T follicular helper cell (primary cell): ENCODE measurements around the gene CUX1.

Experiments used
- DNase-seq: peaks from one replicate; pipeline ENCODE4 v3.0.0-alpha.2; 2020; ENCODE audit warnings: low read depth

The CUX1 gene

DNA sequence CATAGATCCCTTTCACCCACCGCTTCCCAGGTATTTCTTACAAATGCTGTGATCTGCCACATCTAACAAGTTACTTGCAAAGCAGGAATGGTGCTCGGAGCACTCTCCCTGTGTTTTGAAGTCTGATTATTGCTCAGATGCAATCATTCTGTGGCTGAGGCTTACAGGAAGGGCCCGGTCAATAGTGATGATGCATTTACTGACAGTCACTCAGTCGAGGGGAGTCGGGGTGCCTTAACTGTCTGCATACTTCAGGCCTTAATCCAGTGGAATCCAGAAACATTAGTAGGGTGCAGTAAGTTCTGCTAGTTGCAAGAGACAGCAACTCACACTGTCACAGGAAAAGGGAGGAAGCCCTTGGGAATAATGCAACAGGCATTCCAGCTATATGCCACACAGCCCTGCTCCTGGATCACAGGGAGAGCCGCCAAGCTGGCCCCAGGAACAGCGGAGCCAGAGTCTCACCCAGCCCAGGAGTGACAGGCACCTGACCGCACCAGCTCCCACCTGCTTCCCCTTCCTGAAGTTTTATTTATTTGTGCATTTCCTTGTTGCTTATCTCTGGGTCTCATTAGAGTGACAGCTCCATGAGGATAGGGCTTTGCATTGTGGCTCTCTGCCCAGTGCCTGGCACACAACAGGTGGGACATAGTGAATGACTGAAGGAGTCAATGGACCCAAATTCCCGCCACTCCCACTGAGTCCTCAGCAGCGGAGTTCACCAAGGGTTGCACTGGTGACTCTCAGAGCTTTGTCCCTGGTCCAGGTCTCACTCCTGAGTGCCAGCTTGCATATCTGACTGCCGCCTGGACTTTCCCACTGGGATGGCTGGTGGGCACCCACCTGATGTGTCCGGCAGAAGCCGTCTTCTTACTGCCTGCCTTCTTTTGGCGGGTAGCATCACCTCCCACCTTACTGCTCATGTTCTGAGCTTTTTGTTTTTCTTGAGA lies 256.8 kb downstream of the CUX1 start:
- DNase-seq: no peak

DNA sequence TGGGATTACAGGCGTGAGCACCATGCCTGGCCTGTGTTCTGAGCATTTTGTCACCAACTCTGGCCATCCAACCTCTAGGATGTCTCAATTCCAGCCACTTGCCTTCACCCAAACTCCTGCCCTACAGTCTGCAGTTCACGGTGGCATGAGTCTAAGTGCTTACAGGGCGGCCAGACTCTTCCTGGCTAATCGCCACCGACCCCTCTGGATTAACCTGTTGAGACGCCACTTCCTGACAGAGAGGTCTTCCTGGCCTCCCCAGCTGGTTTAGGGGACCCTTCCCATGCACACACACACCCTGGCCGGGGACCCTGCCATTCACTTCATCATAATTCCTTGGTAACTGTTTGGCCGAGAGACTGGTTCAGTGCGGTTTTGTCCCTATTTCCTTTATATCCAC lies 257.7 kb downstream of the CUX1 start:
- DNase-seq: no peak

DNA sequence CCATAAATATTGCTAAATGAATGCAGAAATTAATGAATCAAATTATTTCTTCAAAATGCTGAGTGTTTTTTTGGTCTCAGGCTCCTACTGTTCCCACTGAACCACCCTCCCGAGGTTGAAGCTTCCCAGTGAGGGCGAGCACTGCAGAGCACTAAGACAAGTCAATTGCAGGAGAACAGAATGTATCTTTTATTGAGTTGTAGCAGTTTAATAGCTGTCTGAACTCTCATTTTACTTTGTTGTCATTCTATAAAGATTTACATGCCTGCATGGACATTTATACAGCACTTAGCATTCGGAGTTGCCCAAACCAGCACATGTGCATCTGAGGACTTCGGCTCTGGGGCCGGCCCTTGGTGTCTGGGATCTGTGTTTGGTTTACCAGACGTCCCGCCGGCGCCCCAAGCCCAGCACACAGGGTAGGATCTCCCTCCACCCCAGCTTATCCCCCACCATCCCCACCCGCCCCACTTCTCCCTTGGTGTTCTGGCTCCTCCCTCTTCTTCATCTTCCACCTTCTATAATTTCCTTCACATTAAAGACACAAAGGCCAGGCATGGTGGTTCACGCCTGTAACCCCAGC lies 258.2 kb downstream of the CUX1 start:
- DNase-seq: no peak

DNA sequence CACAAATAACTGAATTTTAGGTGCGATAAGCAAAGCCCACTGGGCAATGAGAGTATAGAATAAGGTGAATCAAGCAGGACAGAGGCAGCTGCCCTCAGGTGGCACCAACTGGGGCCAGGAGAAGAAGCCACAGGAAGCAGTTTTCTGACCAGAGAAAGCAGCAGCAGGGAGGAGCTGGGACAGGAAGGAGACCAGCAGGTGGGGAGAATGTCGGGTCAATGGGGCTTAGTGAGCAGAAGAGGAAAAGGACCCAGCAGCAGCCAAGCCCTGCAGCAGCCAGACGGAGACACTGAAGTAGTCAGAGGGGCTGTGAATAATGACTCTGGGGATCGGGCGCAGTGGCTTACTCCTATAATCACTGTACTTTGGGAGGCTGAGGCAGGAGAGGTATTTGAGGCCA lies 259.7 kb downstream of the CUX1 start:
- DNase-seq: no peak

DNA sequence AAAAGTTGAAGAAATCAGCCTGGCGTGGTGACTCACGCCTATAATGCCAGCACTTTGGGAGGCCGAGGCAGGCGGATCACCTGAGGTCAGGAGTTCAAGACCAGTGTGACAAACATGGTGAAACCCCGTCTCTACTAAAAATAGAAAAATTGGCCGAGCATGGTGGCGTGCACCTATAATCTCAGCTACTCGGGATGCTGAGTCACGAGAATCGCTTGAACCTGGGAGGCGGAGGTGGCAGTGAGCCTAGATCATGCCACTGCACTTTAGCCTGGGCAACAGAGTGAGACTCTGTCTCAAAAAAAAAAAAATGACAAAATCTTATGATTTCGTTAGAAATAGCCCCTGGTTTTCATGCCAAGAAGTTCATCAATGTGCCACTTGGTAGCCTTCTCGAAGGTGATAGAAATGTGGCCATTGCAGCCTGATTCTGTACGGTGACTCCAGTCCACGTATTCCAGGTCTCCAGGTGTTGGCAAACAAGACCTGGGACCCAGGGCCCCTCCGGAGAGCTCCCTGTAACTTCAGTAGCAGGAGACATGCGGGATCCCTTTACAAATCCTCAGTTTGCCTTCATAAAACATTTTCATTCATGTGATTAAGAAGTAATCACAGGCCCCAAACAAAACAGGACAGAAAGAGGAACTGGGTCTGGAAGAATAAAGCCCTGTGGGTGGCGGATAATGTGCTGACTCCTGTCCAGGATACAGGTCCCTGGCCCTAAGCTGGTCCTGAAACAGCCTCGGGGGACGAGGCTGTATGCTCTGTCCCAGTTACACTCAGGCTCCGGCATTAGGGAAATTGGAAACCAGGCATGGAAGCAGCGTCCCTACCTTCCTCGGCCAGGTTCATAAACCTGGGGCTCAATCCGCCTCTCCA lies 262.0 kb downstream of the CUX1 start:
- no peak for DNase-seq

DNA sequence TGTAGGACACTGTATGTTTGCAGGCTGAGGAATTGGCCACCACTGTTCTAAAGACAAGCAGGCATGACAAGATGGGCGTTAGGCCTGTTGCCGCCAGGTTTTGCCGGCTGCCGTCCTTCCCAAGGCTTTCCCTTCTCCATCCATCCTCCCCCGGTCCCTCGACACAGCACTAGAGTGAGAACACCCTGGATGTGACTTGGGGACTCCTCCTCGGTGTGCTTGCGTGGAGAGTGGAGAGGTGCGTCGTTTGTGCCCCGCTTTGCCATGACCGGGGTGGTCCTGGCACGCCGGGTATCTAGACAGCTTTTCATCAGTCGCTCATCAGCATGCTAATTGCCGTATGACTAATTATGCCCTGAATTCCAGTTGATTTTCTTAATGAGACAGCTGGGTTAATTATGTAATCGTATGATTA lies 262.6 kb downstream of the CUX1 start:
- no peak for DNase-seq

DNA sequence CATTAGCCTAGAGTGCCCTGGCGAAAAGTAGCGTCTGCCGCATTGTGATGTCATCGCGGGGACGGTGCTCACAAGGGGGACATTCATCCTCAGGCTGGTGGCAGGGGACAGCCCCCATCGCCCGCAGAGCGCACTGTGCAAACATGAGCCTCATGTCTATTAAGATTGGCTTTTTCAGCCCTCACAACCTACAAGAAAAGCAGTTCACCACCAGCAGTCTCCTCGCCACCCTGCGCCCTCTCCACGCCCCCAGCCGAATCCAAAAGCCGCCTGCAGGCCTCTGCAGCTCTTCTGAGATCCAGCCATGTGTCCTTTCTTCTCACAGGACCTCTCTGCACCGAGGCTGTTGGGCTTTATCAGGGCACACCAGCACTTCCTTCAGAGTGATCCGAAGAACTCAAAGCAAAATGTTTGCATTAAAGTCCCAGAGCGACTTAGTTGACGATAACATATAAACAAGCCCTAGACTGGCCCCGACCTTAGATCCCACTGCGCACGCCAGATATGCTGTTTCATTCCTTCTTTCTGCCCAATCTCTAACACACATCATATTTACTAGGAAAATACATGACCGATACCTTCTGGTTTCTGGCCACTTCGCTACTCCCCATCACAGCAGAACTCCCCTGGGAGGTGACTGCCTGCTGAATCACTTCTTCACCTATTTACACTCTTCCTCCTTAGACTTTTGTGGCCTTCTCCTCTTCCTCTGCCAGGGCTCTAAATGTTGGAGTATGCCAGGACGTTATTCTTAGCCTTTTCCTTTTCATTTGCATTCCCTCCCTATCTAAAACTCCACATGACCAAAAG lies 263.2 kb downstream of the CUX1 start:
- no peak for DNase-seq

DNA sequence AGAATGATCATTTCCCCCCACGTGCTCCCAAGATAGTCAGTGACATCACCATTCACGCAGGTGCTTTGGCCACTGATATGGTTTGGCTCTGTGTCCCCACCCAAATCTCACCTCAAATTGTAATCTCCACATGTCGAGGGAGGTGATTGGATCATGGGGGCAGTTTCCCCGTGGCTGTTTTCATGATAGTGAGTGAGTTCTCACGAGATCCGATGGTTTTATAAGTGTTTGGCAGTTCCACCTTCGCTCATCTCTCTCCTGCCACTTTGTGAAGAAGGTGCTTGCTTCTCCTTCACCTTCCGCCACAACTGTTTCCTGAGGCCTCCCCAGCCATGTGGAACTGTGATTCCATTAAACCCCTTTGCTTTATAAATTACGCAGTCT lies 263.8 kb downstream of the CUX1 start:
- DNase-seq: no peak

DNA sequence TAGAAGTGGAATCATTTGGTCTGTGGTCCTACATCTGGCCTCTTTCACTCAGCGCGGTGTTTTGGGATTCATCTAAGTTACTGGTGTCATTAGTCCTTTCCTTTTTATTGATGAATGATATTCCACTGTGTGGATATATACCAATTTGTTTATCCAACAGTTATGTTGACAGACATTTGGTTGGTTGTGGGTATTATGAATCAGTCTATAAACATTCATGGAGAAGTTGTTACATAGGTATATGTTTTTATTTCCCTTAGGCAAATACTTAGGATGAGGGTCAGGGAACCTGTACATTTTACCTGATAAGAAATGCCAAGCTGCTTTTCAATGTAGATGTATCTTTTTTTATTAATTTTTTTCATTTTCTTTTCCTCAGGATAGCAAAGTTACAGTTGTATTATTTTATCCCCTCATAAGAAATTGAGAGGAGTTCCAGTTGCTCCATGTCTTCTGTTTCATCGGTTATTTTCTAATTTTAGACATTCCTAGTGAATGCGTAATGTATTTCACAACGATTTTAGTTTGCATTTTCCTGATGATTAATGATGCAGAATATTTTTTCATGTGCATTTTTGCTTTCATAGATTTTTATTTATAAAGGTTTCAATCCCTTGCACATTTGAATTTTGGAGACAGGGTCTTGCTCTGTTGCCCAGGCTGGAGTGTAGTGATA lies 265.4 kb downstream of the CUX1 start:
- DNase-seq: no peak

DNA sequence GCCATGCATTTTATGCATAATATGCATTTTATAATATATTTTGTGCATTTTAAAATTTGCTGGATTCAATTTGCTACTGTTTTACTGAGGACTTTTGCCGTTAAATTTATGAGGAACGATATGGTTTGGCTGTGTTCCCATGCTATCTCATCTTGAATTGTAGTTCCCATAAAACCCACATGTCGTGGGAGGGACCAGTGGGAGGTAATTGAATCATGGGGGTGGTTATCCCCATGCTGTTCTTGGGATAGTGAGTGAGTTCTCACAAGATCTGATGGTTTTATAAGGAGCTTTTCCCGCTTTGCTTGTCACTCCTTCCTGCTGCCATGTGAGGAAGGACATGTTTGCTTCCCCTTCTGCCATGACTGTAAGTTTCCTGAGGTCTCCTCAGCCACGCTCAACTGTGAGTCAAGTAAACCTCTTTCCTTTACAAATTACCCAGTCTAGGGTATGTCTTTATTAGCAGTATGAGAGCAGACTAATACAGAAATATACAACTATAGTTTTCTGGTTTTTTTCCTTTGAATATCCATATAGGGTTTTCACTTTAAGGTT lies 267.9 kb downstream of the CUX1 start:
- DNase-seq: no peak

DNA sequence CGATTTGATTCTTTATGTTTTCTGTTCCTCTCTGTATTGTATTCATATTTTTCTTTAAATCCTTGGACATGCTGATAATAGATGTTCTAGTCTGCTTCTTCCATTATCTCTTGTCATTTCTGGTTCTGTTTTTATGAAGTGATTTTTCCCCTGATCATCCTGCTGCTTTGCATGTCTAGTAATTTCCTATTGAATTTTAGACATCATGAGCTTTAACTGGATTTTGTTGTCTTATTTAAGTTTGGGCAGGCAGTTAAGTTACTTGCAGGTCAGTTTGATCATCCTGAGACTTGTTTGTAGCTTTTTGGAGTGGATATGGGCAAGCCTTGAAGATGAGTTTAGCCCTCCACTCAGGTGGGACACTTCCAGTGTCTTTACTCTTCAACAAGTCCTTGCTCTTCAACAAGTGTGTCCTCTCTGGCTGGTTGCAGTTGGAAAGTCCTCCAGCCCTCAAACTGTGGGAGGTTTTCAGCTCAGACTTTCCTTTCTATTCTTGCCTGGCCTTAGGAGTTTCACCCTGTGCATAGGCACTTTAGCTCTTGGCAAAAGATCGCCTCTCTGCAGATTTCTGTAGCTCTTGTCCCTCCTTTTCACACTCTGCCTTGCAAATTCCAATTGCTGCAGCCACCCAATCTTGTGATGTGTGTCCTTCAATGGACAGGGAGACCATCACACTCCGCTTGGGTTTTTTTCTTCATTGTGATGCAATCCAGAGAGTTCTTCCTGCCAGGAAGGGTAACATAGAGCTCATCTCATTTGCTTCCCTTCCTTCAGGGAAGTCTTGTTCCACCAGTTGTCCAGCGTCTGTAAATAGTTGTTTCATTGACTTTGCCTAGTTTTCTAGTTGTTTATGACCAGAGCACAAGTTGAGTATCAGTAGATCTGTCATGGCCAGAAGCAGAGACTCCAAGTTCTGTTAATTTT lies 272.0 kb downstream of the CUX1 start:
- DNase-seq: no peak

DNA sequence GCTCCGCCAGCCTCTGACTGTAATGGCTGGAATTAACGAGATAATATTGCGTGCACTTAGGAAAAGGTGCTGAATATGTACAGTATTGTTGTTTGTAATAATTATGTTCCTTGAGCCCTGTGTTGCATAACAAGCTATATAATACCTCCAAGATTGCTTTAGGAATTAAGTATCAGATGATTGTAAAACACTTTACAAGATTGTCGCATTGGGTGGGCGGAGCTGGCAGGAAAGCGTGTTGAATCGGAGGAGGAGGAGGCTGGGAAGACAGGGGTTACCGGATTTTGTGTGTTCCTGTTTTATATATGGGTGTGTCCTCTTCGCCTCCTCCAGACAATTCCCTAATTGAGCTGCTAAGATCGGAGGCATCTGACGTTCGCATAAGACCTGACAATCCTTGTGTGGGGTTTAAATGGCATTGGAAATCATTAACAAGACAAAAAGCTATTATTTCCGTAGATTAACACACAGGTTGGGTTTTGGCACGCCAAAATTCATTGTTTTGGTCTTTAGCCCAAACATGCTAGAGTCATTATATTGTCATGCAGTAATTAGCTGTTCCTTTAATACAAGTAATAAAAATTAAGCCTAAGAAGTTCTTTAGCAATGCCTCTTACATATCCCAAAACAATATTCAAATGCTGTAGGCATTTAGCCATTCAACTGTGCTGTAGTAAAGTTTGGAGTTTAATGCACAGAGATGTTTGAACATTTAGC lies 276.3 kb downstream of the CUX1 start:
- DNase-seq: no peak

DNA sequence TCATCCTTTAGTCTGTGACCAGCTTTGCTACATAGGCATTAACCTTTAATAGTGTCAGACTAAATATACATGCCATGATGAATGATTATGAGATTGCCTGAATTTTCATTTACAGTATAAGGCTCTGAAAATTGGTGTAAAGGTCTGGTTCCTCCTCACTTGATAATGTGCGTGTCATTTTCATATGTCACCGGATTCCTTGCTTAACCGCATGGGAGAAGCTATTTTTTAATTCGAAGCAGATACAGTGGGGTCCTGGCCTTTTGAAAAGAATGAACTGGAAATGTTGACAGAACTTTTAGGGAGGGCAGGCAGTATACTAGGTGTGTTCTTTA lies 276.9 kb downstream of the CUX1 start:
- DNase-seq: no peak

DNA sequence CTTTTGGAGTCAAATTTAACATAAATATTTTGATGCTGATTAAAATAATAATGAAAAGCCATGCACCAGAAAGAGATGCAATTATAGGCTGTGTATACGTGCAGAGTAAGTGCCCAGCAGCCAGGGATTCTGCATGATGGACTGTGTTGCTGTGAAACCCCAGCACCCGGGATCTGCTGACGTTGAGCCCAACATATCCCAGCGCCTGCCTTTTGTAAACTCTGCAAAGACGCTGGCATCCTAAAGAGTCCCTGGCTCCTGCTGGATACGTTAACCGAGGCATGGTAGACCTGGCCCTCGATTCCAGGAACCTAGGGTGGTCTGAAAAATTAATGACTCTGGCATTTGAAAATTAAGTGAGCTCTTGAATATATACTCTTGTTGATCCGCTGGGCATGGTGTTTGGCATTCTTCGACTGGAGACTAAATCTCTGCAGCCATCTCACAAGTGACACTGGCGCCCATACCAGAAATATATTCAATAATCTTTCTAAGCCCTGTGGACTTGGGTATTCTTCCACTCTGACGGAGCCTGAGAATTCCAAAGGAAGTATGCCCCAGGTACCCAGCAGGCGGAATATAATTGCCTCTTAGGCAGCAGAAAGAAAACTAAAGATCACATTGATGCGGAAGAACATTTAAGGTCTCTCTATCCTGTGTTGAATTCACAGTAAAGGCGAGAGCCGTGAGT lies 278.0 kb downstream of the CUX1 start:
- no peak for DNase-seq

DNA sequence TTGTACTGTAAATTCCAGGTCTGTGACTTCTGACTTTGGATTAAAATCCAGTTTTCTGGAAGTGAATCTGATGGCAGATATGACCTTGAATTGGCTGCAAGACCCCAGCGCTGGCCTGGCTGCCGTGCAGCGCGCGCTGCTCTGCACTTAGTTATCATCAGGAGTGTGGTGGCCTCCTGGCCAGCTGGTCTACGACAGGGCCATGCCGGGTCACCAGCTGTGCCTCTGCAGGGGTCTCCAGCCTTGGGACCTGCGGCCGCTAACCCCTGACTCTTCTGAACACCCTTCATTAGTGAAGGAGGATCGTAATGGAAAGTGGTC lies 278.5 kb downstream of the CUX1 start:
- DNase-seq: no peak

DNA sequence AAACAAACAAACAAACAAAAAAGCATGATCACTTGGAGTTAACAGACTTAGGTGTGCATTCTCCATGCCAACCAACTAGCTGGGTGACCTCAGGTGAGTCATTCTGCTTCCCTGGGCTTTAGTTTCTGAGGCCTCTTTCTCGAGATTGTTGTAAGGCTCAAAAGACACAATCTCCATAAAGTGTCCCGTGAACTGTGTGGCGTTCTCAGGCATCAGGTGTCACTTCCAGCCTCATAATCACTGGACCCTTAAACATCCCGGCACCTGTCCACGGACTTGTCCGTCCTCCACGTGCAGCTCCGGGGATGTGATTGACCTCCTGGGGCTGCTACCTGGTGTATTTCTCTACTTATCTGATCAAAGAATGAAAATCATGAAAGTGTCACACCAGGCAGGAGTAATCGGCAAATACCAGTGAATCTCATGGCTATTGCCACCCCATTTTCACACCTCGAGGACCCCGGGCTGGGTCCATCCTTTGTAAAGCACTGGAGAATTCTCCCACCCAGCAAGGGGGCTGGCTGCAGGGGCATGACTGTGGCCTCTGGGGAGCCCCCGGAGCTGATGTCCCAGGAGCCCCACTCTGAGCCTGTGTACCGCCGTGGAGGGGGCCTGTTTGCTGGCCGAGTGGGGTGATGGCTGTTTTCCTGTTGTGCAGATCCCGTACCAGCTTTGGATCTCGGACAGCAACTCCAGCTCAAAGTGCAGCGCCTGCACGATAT lies 279.4 kb downstream of the CUX1 start:
- DNase-seq: no peak

DNA sequence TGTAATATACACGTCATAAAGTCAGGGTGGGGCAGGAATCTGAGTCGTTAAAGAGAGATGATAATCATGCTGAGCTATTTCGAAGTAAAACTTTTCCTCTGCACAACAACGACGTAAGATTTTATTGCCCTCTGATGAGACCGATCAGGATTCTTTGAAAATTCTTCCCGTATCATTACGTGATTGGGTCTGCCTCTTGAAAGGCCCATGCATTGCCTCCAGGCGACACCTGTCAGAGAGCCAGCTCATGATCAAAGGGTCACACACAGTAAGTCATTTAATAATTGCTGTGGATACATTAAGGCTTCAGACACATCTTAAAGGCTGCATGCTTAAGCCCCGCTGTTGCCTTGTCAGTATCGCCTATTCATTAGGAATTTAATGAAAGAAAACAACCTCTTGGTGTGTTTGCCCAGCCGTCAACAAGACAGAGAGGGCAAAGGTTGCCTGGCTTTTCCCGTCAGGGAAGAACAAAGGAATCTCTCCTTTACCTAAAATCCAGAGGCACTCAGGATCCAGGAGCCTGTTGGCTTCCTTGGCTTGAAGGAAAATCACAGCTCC lies 280.3 kb downstream of the CUX1 start:
- no peak for DNase-seq

DNA sequence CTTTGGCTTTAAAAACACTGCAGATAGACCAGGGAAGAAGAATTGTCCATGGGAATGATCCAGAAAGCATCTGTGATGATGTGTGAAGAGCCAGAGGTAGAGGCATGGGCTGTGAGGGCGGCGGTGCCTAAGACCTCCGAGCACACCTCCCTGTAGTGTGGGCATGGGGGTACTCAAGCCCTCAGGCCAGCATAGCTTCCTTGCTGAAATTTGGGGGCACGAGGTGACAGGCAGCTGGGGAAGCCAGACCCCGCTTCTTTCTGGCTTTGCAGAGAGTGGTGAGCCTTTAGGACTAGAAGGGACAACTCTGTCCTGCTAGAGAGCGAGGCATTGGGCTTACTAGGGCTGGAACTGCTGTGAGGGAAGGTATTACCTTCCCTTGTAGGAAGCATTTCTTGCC lies 281.6 kb downstream of the CUX1 start:
- no peak for DNase-seq
